GM19463 (cell line): ENCODE measurements around the gene TXNRD2.
"Not testable (repeated sequence)": the region's sequence is repeated elsewhere in the genome, so short reads cannot be mapped to it uniquely, and the experiment has no call there.

Experiments
- ATAC-seq: cut with Tn5 transposase; IDR thresholded peaks from one replicate; pipeline ENCODE4 v1.9.1; 2021; ENCODE audit warnings: mild to moderate bottlenecking, moderate library complexity; ENCODE audit not compliant: unreplicated experiment

TXNRD2 gene

GRCh38 chr22:19926028-19926427 lies 15.6 kb downstream of the TXNRD2 start:
- ATAC-seq = not testable (repeated sequence)

DNA sequence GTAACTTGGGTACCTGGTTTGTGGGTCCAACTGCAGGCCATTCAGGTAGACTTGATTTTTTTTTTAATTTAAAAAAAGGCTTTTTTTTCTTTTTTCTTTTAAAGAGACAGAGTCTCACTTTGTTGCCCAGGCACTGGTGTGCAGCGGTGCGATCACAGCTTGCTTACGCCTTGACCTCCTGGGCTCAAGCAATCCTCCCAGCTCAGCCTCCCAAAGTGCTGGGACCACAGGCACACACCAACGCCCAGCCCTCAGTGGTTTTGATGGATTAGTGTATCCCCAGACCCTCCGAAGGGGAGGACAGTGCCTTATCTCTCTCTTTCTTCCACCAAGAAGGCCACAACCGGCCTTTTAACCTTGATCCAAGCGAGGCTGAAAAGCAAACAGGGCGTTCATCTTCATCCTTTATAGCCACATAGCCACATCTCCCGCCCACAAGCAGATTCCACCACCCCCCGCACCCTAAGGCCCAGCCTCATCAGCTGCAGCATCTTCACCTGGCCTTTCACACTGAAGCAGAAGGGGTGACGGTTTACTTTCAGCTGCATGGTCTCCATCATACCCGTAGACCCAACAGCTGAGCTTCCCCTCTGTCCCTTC lies 17.6 kb downstream of the TXNRD2 start:
- no peak for ATAC-seq

GRCh38 chr22:19921544-19922081 lies 20.0 kb downstream of the TXNRD2 start:
- ATAC-seq = no peak

GRCh38 chr22:19919701-19920363 lies 21.8 kb downstream of the TXNRD2 start:
- ATAC-seq = no peak

- no peak for ATAC-seq
Observed at GRCh38 chr22:19918332-19919106, 23.1 kb downstream of the TXNRD2 start.

DNA sequence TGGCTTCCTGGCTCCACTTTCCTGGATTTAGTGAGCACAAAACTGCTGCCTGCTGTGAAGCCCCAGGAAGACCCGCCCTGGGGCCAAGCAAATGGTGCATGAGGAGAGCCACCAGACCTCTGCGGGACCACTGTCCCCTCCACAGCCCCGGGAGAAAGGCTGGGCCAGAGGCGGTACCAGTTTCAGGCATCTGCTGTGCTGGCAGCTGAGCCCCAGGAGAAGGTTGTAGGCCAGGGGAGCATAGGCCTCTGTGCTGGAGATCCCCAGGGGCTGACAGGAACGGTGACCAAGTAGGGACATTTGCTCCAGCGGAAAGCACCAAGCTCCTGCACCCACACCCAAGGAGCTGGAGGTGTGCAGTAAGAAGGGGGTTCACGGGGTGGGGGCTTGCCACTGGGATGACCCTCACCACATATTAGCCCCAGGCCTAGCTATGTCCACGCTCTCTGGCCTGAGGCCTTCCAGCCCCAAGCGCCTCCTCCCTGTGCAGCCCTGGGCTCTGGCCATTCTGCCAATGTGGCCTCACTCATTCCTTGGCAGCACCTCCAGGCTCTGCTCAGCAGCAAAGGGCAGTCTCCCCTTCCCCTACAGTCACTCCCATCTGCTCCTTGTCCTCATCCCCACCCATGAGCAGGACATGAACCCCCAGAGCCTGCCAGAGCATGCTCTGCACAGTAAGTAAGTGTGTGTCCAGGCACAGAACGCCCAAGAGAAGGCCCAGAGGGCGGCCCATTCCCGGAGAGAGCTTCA lies 24.1 kb downstream of the TXNRD2 start:
- no peak for ATAC-seq

GRCh38 chr22:19916941-19917340 lies 24.7 kb downstream of the TXNRD2 start:
- no peak for ATAC-seq

DNA sequence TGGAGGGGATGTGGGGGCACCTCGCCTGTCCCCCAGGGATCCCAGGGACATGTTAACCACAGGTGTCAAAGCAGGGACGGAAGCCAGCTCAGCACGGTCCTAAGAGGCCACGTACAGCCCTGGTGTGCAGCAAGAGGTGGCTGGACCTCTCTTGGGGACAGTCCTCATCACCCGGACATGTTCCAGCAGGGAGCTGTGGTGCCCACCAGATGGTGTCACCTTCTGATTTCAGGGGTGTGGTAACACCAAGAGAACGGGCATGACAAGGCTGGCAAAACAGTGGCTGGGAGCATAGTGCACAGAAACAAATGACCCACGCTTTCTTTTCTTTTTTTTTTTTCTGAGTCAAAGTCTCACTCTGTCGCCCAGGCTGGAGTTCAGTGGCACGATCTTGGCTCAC lies 25.6 kb downstream of the TXNRD2 start:
- ATAC-seq = no peak

- no peak for ATAC-seq
Observed at GRCh38 chr22:19915287-19915954, 26.2 kb downstream of the TXNRD2 start.

GRCh38 chr22:19914201-19914943 lies 27.2 kb downstream of the TXNRD2 start:
- ATAC-seq = no peak

- ATAC-seq = no peak
Observed at GRCh38 chr22:19913337-19913936, 28.2 kb downstream of the TXNRD2 start.

- no peak for ATAC-seq
Observed at GRCh38 chr22:19912271-19912999, 29.2 kb downstream of the TXNRD2 start.

GRCh38 chr22:19911540-19912270 lies 29.9 kb downstream of the TXNRD2 start:
- ATAC-seq = no peak

DNA sequence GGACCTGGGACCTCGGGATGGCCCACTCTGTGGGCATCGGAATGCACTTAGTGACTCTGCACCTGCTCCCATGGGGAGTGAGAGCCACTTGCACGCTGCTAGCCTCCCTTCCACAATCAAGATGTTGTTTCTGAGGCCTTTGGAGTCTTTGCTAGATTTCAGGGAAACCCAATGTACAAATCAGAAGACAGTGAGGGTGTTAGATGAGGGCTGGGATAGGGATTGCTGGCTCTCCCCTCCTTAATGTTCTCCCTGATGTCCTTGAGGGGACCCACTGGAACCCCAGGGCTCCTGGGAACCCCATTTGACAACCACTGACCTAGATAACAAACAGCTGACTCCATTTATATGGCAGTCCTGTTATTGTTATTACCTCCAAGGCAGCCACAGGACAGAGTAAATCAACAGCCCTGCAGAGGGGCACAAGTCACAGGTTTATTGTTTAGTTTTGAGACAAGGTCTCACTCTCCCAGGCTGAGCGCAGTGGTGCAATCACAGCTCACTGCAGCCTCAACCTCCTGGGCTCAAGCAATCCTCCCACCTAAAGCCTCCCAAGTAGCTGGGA lies 31.4 kb downstream of the TXNRD2 start:
- no peak for ATAC-seq

- ATAC-seq = no peak
Observed at GRCh38 chr22:19909350-19910179, 32.1 kb downstream of the TXNRD2 start.

GRCh38 chr22:19907902-19908301 lies 33.7 kb downstream of the TXNRD2 start:
- ATAC-seq = not testable (repeated sequence)

GRCh38 chr22:19906864-19907263 lies 34.8 kb downstream of the TXNRD2 start:
- ATAC-seq = not testable (repeated sequence)
